ENCODE data around the gene POLD1. TPM values are rescaled to one million over a fixed set of nuclear protein-coding genes. Genes with fewer than 3 reads are reported as not detected.

Gene POLD1
- polyA plus RNA-seq, 1 of the 3 experiments (the other 2 are of a cell fraction) = 33.6 TPM

DNA sequence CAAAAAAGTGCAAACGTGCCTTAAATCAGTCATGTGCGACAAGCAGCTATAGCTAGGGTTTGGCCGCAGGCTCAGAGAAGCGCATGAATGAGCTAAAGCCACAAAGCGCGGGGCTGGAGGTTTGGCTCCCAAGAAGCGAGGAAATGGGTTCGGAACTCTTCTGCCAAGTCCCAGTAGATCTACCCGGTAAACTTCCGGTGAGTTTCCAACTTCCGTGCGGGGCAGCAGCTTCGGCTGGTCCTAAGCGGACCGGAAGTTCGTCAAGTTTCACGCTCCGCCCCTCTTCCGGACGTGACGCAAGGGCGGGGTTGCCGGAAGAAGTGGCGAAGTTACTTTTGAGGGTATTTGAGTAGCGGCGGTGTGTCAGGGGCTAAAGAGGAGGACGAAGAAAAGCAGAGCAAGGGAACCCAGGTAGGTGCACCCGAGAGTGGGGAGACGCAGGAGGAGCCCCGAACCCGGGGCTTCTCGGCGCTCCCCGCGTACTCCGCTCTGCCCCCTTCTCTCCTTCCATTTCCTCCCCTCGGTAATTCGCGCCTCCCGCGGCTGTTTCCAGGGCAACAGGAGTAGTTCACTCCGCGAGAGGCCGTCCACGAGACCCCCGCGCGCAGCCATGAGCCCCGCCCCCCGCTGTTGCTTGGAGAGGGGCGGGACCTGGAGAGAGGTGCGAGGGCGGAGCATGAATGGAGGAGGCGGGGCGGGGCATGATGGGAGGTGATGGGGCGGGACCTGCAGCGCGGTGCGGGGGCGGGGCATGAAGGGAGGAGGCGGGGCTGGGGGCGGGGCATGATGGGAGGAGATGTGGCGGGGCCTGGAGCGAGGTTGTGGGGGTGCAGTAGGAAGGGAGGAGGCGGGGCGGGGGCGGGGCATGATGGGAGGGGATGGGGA lies 7.7 kb upstream of the POLD1 start, which contains the start of gene NR1H2:
TSS of gene NR1H2 (plus strand) at position 292 of the 885 bp plus-strand sequence. CDS start 1,149 bp downstream, outside the sequence.
- Histone ChIP-seq H3K4me3 (ENCODE audit: low read depth in 2 of 2, low read length in 1 of 2) (peak within 1 kb of the TSS; percentile 87 to 98), H3K79me2 (ENCODE audit: insufficient read depth) (peaks cover 6% of the 10 kb centered on the region), H3K27me3 (ENCODE audit: insufficient read depth) (no peaks in the 10 kb centered on the region), H3K9me2 (no peaks in the 10 kb centered on the region), H3K9me3 (no peaks in the 10 kb centered on the region), H4K20me1 (ENCODE audit: insufficient read depth) (peaks cover 17% of the 10 kb centered on the region), H2AFZ (ENCODE audit: low read depth) (peak within 1 kb of the TSS; percentile 100), H3K27ac (ENCODE audit: low read depth in 2 of 2, low read length in 1 of 2) (peak within 1 kb of the TSS; percentile 95 to 100), H3K4me1 (ENCODE audit: control insufficient read depth in 1 of 2, insufficient read depth in 2 of 2, low read depth in 1 of 2, low read length in 1 of 2) (no peaks in the 10 kb centered on the region; a peak in 2 of 4 replicates), H3K36me3 (replicated peaks in 1 of 2; ENCODE audit: control insufficient read depth in 1 of 2, insufficient read depth in 2 of 2, low read length in 1 of 2) (peaks cover 17 to 41% of the 10 kb centered on the region in 2 experiments), H3K4me2 (peak within 1 kb of the TSS; percentile 88), H3K9ac (peak within 1 kb of the TSS; percentile 100), H3F3A (replicated peaks; ENCODE audit: insufficient read depth) (peaks cover 18% of the 10 kb centered on the region)
- CTCF ChIA-PET = interaction anchor here (1.0 to 1.9 kb wide), 4 partner anchors 8 to 161 kb away, joined by 3 to 8 read pairs (median 6); partner anchors contain the start of gene POLD1
- WGBS (ENCODE audit: low lambda C conversion rate) = 2% methylated on average over 65 of the region's 67 CpGs
- POLR2A ChIA-PET = interaction anchor here (1.0 to 1.7 kb wide), 3 partner anchors 8 to 135 kb away, joined by 4 to 8 read pairs (median 4); partner anchors contain the start of gene JOSD2
- DNase-seq = peak; percentile 94
- TF ChIP-seq MXI1 (IDR thresholded peaks at IDR 0.05; ENCODE audit: low read depth, low read length) (peak; percentile 18), SMC3 (IDR thresholded peaks at IDR 0.05; ENCODE audit: low read depth, low read length) (no peak), FOXJ3 (CRISPR knock-in tag; IDR thresholded peaks at IDR 0.05) (no peak), POLR2AphosphoS5 (IDR thresholded peaks at IDR 0.05; ENCODE audit: low read depth, low read length) (peak; percentile 79), ELF1 (IDR thresholded peaks at IDR 0.05) (peak; percentile 95), TAF1 (IDR thresholded peaks at IDR 0.05; ENCODE audit: borderline replicate concordance, low read depth, low read length) (peak; percentile 85; the same call in 1 of the 2 replicates), GABPA (IDR thresholded peaks at IDR 0.05; ENCODE audit: low read depth) (peak; percentile 100), RXRA (IDR thresholded peaks at IDR 0.05; ENCODE audit: borderline replicate concordance, low read depth) (no peak), FOXM1 (IDR thresholded peaks at IDR 0.05; ENCODE audit: low read depth) (no peak), JUND (IDR thresholded peaks at IDR 0.05) (no peak), EZH2phosphoT487 (IDR thresholded peaks at IDR 0.05; ENCODE audit: borderline replicate concordance, low read depth) (no peak), RAD21 (IDR thresholded peaks at IDR 0.05; ENCODE audit: low read length) (no peak), MEF2A (IDR thresholded peaks at IDR 0.05; ENCODE audit: borderline replicate concordance, low read depth) (no peak; the same call in 1 of the 2 replicates), CHD2 (IDR thresholded peaks at IDR 0.05; ENCODE audit: low read length, partially characterized antibody) (peak; percentile 76), TCF12 (IDR thresholded peaks at IDR 0.05) (peak; percentile 21; the same call in 1 of the 2 replicates), SIN3A (IDR thresholded peaks at IDR 0.05; ENCODE audit: borderline replicate concordance, low read depth, low read length) (peak; percentile 86; the same call in 1 of the 2 replicates), FOSL2 (IDR thresholded peaks at IDR 0.05; ENCODE audit: borderline replicate concordance, low read depth) (no peak), EP300 (IDR thresholded peaks at IDR 0.05; ENCODE audit: borderline replicate concordance in 1 of 2, low read depth in 1 of 2, low read length in 1 of 2) (no peak; a peak in 1 of 4 replicates), NFIC (IDR thresholded peaks at IDR 0.05; ENCODE audit: borderline replicate concordance) (peak; percentile 39; the same call in 1 of the 2 replicates)
- TF ChIP-seq, protein P1, sequence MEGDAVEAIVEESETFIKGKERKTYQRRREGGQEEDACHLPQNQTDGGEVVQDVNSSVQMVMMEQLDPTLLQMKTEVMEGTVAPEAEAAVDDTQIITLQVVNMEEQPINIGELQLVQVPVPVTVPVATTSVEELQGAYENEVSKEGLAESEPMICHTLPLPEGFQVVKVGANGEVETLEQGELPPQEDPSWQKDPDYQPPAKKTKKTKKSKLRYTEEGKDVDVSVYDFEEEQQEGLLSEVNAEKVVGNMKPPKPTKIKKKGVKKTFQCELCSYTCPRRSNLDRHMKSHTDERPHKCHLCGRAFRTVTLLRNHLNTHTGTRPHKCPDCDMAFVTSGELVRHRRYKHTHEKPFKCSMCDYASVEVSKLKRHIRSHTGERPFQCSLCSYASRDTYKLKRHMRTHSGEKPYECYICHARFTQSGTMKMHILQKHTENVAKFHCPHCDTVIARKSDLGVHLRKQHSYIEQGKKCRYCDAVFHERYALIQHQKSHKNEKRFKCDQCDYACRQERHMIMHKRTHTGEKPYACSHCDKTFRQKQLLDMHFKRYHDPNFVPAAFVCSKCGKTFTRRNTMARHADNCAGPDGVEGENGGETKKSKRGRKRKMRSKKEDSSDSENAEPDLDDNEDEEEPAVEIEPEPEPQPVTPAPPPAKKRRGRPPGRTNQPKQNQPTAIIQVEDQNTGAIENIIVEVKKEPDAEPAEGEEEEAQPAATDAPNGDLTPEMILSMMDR (IDR thresholded peaks at IDR 0.05) = no peak
- TF ChIP-seq, protein P2, sequence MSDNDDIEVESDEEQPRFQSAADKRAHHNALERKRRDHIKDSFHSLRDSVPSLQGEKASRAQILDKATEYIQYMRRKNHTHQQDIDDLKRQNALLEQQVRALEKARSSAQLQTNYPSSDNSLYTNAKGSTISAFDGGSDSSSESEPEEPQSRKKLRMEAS (IDR thresholded peaks at IDR 0.05; ENCODE audit: low read depth) = peak; percentile 75
- TF ChIP-seq, protein P3, sequence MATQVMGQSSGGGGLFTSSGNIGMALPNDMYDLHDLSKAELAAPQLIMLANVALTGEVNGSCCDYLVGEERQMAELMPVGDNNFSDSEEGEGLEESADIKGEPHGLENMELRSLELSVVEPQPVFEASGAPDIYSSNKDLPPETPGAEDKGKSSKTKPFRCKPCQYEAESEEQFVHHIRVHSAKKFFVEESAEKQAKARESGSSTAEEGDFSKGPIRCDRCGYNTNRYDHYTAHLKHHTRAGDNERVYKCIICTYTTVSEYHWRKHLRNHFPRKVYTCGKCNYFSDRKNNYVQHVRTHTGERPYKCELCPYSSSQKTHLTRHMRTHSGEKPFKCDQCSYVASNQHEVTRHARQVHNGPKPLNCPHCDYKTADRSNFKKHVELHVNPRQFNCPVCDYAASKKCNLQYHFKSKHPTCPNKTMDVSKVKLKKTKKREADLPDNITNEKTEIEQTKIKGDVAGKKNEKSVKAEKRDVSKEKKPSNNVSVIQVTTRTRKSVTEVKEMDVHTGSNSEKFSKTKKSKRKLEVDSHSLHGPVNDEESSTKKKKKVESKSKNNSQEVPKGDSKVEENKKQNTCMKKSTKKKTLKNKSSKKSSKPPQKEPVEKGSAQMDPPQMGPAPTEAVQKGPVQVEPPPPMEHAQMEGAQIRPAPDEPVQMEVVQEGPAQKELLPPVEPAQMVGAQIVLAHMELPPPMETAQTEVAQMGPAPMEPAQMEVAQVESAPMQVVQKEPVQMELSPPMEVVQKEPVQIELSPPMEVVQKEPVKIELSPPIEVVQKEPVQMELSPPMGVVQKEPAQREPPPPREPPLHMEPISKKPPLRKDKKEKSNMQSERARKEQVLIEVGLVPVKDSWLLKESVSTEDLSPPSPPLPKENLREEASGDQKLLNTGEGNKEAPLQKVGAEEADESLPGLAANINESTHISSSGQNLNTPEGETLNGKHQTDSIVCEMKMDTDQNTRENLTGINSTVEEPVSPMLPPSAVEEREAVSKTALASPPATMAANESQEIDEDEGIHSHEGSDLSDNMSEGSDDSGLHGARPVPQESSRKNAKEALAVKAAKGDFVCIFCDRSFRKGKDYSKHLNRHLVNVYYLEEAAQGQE (IDR thresholded peaks at IDR 0.05; ENCODE audit: low read depth, low read length) = peak; percentile 57; the same call in 1 of the 2 replicates
- TF ChIP-seq, protein P4, sequence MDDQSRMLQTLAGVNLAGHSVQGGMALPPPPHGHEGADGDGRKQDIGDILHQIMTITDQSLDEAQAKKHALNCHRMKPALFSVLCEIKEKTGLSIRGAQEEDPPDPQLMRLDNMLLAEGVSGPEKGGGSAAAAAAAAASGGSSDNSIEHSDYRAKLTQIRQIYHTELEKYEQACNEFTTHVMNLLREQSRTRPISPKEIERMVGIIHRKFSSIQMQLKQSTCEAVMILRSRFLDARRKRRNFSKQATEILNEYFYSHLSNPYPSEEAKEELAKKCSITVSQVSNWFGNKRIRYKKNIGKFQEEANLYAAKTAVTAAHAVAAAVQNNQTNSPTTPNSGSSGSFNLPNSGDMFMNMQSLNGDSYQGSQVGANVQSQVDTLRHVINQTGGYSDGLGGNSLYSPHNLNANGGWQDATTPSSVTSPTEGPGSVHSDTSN (IDR thresholded peaks at IDR 0.05) = no peak; the same call in 1 of the 2 replicates
- TF ChIP-seq, protein P5, sequence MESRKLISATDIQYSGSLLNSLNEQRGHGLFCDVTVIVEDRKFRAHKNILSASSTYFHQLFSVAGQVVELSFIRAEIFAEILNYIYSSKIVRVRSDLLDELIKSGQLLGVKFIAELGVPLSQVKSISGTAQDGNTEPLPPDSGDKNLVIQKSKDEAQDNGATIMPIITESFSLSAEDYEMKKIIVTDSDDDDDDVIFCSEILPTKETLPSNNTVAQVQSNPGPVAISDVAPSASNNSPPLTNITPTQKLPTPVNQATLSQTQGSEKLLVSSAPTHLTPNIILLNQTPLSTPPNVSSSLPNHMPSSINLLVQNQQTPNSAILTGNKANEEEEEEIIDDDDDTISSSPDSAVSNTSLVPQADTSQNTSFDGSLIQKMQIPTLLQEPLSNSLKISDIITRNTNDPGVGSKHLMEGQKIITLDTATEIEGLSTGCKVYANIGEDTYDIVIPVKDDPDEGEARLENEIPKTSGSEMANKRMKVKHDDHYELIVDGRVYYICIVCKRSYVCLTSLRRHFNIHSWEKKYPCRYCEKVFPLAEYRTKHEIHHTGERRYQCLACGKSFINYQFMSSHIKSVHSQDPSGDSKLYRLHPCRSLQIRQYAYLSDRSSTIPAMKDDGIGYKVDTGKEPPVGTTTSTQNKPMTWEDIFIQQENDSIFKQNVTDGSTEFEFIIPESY (IDR thresholded peaks at IDR 0.05; ENCODE audit: borderline replicate concordance, low read depth) = peak; percentile 55; the same call in 1 of the 2 replicates

Measured in SK-N-SH (cell line).